Mesothelial cell of epicardium (in vitro differentiated cells): ENCODE results near the gene CRTC1. TPM values are rescaled to one million over a fixed set of nuclear protein-coding genes. Genes with fewer than 3 reads are reported as not detected.

ENCODE experiments used
- DNase-seq, 2 experiments: peaks; one replicate each; pipeline ENCODE4 v3.0.0; 2021; ENCODE audit warnings: low spot score in 2 of 2; ENCODE audit not compliant: unreplicated experiment in 2 of 2
- H3K27ac Mint-ChIP-seq: 2 replicates; pipeline ENCODE4 v1.8.0; 2021; ENCODE audit warnings: mixed read lengths
- H3K27me3 Mint-ChIP-seq: 2 replicates; pipeline ENCODE4 v1.8.0; 2021; ENCODE audit warnings: low read depth, mixed read lengths
- H3K36me3 Mint-ChIP-seq: 2 replicates; pipeline ENCODE4 v1.8.0; 2021; ENCODE audit warnings: mixed read lengths
- H3K4me1 Mint-ChIP-seq: 2 replicates; pipeline ENCODE4 v1.8.0; 2021; ENCODE audit warnings: mixed read lengths
- H3K4me3 Mint-ChIP-seq: 2 replicates; pipeline ENCODE4 v1.8.0; 2021; ENCODE audit warnings: mild to moderate bottlenecking, moderate library complexity, mixed read lengths
- H3K9me3 Mint-ChIP-seq: 2 replicates; pipeline ENCODE4 v1.8.0; 2021; ENCODE audit warnings: mixed read lengths
- CTCF ChIP-seq: fragments of 200-600 bp; sonication (generic); IDR thresholded peaks from one replicate; pipeline ENCODE4 v1.5.0; 2021; ENCODE audit warnings: antibody characterized with exemption; ENCODE audit not compliant: unreplicated experiment
- total RNA-seq: library from RNA; stranded (reverse); gene quantifications from 3 replicates; pipeline ENCODE4 v1.2.1, GENCODE V29; 2021

CRTC1 gene
- total RNA-seq, 1 donor from 2014 or later = 31.9 TPM

DNA sequence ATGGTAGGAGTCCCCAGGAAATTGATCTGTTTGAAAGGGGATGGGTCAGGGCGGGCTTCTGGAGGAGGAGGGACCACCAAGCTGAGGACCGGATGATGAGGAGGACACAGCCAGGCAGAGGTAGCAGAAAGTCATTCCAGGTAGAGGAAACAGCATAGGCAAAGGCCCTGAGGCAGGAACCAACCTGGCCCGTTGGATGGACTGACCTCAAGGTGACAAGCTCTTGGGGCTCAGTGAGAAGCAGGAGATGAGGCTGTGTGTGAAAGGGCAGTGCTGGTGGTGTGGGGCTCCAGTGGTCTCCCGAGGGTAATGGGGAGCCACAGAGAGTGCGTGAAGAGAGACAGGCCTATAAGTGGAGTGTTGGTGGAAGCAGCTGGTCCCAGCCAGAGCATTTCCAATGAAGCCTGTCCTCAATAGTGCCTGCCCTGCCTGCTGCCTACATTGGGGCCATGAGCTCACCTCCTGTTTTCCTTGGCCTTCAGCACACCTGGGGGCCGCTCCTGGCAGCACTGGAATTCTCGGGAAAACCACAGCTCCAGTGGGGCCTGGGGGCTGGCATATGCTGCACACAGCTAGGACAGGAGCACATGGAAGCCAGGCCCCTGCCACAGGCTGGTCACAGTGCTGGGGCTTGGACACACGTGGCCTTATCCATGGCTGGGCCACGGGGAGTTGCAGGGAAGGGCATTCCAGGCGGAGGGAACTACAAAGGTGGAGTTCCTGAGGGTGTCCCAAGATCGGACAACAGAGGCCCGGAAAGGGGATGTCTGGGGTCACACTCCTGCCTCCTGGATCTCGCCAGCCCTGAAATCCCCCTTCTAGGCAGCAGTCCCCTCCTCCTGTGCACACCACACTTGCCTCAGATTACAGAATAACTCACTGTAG, 109.9 kb downstream of the CRTC1 start:
- H3K27ac Mint-ChIP-seq = no peak overlapping the region
- peaks cover 9% of the 10 kb centered on the region for H3K4me1 Mint-ChIP-seq
- H3K9me3 Mint-ChIP-seq = no peaks in the 10 kb centered on the region
- no peak overlapping the region for H3K4me3 Mint-ChIP-seq
- no peak for TF ChIP-seq CTCF
- DNase-seq = no peak
- no peaks in the 10 kb centered on the region for H3K36me3 Mint-ChIP-seq
- H3K27me3 Mint-ChIP-seq = peaks cover 85% of the 10 kb centered on the region

- no peaks in the 10 kb centered on the region for H3K9me3 Mint-ChIP-seq
- no peaks in the 10 kb centered on the region for H3K36me3 Mint-ChIP-seq
- no peak overlapping the region for H3K4me3 Mint-ChIP-seq
- no peak overlapping the region for H3K27ac Mint-ChIP-seq
- peaks cover 82% of the 10 kb centered on the region for H3K27me3 Mint-ChIP-seq
- peaks cover 9% of the 10 kb centered on the region for H3K4me1 Mint-ChIP-seq
- DNase-seq = no peak
- no peak for TF ChIP-seq CTCF
Measured at GRCh38 chr19:18794029-18794313, 110.5 kb downstream of the CRTC1 start.

- DNase-seq = no peak
- TF ChIP-seq CTCF = no peak
- Mint-ChIP-seq H3K4me1 (peaks cover 7% of the 10 kb centered on the region), H3K27me3 (peaks cover 74% of the 10 kb centered on the region), H3K9me3 (no peaks in the 10 kb centered on the region), H3K4me3 (no peak overlapping the region), H3K36me3 (no peaks in the 10 kb centered on the region), H3K27ac (no peak overlapping the region)
Measured at GRCh38 chr19:18794692-18795091, 111.2 kb downstream of the CRTC1 start.

GRCh38 chr19:18795540-18795939, 112.1 kb downstream of the CRTC1 start:
- DNase-seq = no peak
- Mint-ChIP-seq H3K4me3 (no peak overlapping the region), H3K27me3 (peaks cover 68% of the 10 kb centered on the region), H3K27ac (no peak overlapping the region), H3K36me3 (no peaks in the 10 kb centered on the region), H3K9me3 (no peaks in the 10 kb centered on the region), H3K4me1 (peaks cover 3% of the 10 kb centered on the region)
- no peak for TF ChIP-seq CTCF

GRCh38 chr19:18796239-18796638, 112.8 kb downstream of the CRTC1 start:
- no peak overlapping the region for H3K4me3 Mint-ChIP-seq
- no peak for DNase-seq
- no peak overlapping the region for H3K27ac Mint-ChIP-seq
- H3K36me3 Mint-ChIP-seq = no peaks in the 10 kb centered on the region
- H3K27me3 Mint-ChIP-seq = peaks cover 68% of the 10 kb centered on the region
- H3K9me3 Mint-ChIP-seq = no peaks in the 10 kb centered on the region
- peaks cover 3% of the 10 kb centered on the region for H3K4me1 Mint-ChIP-seq
- TF ChIP-seq CTCF = no peak
